NT2/D1 (cell line): ENCODE results near the gene COL5A2.

Source experiments
- SUZ12 ChIP-seq: IDR thresholded peaks from 2 replicates; pipeline ENCODE4 v1.6.1; 2011; ENCODE audit not compliant: insufficient read length, insufficient read depth; ENCODE audit errors: extremely low read depth
- YY1 ChIP-seq: IDR thresholded peaks from 2 replicates; pipeline ENCODE4 v1.6.1; 2011; ENCODE audit not compliant: insufficient read length, insufficient read depth

GRCh38 chr2:189060096-189060642 lies 119.4 kb downstream of the COL5A2 start:
- TF ChIP-seq YY1 (no peak), SUZ12 (no peak)
